Measurements from ENCODE around the gene AP3B1.

DNA sequence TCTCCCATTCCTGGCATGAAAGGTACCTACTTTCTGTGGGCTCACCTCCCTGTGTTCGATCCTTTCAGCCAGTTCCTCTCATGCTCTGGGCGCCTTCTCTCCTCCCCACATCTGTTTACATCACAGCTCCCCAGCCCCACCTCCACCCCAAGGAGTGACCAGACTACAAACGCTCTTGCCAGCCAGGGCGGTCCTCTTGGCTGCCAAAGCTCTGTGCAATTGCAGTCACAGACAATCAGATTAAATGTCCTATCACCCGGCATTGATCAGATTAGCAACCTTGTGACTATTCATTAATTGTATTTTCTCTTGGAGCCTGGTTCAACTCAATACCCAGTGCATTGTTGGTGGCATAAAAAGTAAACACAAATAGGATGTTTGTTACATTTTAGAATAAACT is 307.2 kb downstream of the AP3B1 start:
- TF ChIP-seq, protein P1, sequence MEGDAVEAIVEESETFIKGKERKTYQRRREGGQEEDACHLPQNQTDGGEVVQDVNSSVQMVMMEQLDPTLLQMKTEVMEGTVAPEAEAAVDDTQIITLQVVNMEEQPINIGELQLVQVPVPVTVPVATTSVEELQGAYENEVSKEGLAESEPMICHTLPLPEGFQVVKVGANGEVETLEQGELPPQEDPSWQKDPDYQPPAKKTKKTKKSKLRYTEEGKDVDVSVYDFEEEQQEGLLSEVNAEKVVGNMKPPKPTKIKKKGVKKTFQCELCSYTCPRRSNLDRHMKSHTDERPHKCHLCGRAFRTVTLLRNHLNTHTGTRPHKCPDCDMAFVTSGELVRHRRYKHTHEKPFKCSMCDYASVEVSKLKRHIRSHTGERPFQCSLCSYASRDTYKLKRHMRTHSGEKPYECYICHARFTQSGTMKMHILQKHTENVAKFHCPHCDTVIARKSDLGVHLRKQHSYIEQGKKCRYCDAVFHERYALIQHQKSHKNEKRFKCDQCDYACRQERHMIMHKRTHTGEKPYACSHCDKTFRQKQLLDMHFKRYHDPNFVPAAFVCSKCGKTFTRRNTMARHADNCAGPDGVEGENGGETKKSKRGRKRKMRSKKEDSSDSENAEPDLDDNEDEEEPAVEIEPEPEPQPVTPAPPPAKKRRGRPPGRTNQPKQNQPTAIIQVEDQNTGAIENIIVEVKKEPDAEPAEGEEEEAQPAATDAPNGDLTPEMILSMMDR (IDR thresholded peaks at IDR 0.05) = no peak
- no peak for TF ChIP-seq POLR2AphosphoS5 (IDR thresholded peaks at IDR 0.05)
